ENCODE data around the gene ATP1B4.
"Not testable (repeated sequence)": the region's sequence is repeated elsewhere in the genome, so short reads cannot be mapped to it uniquely, and the experiment has no call there.

Gene ATP1B4

GRCh38 chrX:120344566-120344965 lies 17.3 kb upstream of the ATP1B4 start:
- not testable (repeated sequence) for H3K27me3 ChIP-seq (ENCODE audit: insufficient read depth, low read length); H3K4me3 ChIP-seq (ENCODE audit: low read length)
- 77% methylated on average over 11 of the region's 11 CpGs for WGBS

GRCh38 chrX:120350450-120351138 lies 11.3 kb upstream of the ATP1B4 start:
- WGBS, result 94% methylated on average over 4 of the region's 4 CpGs
- Histone ChIP-seq H3K4me1 (ENCODE audit: insufficient read depth, low read length) (no peaks in the 10 kb centered on the region), H3K27ac (ENCODE audit: low read depth, low read length) (no peak overlapping the region), H3K36me3 (ENCODE audit: insufficient read depth, low read length) (no peaks in the 10 kb centered on the region), H3K27me3 (ENCODE audit: insufficient read depth, low read length) (no peaks in the 10 kb centered on the region), H3K9me3 (ENCODE audit: insufficient read depth, low read depth, low read length) (no peaks in the 10 kb centered on the region), H3K9ac (ENCODE audit: low read depth, low read length) (no peak overlapping the region), H3K4me3 (ENCODE audit: low read length) (no peak overlapping the region)

More at GRCh38 chrX:120344566-120344965, 17.3 kb upstream of the ATP1B4 start:
- not testable (repeated sequence) for H3K36me3 ChIP-seq (ENCODE audit: insufficient read depth, low read length); H3K9ac ChIP-seq (ENCODE audit: low read depth, low read length); H3K9me3 ChIP-seq (ENCODE audit: insufficient read depth, low read depth, low read length); H3K4me1 ChIP-seq (ENCODE audit: insufficient read depth, low read length); H3K27ac ChIP-seq (ENCODE audit: low read depth, low read length)

GRCh38 chrX:120356084-120356483 lies 5.8 kb upstream of the ATP1B4 start:
- Histone ChIP-seq H3K27me3 (ENCODE audit: insufficient read depth, low read length) (no peaks in the 10 kb centered on the region), H3K36me3 (ENCODE audit: insufficient read depth, low read length) (no peaks in the 10 kb centered on the region), H3K9ac (ENCODE audit: low read depth, low read length) (no peak overlapping the region), H3K4me3 (ENCODE audit: low read length) (no peak overlapping the region), H3K27ac (ENCODE audit: low read depth, low read length) (no peak overlapping the region), H3K4me1 (ENCODE audit: insufficient read depth, low read length) (no peaks in the 10 kb centered on the region), H3K9me3 (ENCODE audit: insufficient read depth, low read depth, low read length) (no peaks in the 10 kb centered on the region)
- 95% methylated on average over 3 of the region's 3 CpGs for WGBS

- Histone ChIP-seq H3K4me3 (ENCODE audit: low read length) (no peak overlapping the region), H3K36me3 (ENCODE audit: insufficient read depth, low read length) (no peaks in the 10 kb centered on the region), H3K27ac (ENCODE audit: low read depth, low read length) (no peak overlapping the region), H3K9me3 (ENCODE audit: insufficient read depth, low read depth, low read length) (no peaks in the 10 kb centered on the region), H3K27me3 (ENCODE audit: insufficient read depth, low read length) (no peaks in the 10 kb centered on the region), H3K4me1 (ENCODE audit: insufficient read depth, low read length) (no peaks in the 10 kb centered on the region), H3K9ac (ENCODE audit: low read depth, low read length) (no peak overlapping the region)
- WGBS, result 91% methylated on average over 2 of the region's 2 CpGs
Measured at GRCh38 chrX:120357186-120357585, 4.7 kb upstream of the ATP1B4 start.

GRCh38 chrX:120358737-120359456 lies 3.0 kb upstream of the ATP1B4 start:
- Histone ChIP-seq H3K9me3 (ENCODE audit: insufficient read depth, low read depth, low read length) (no peaks in the 10 kb centered on the region), H3K4me1 (ENCODE audit: insufficient read depth, low read length) (no peaks in the 10 kb centered on the region), H3K36me3 (ENCODE audit: insufficient read depth, low read length) (no peaks in the 10 kb centered on the region), H3K4me3 (ENCODE audit: low read length) (no peak overlapping the region), H3K9ac (ENCODE audit: low read depth, low read length) (no peak overlapping the region), H3K27me3 (ENCODE audit: insufficient read depth, low read length) (no peaks in the 10 kb centered on the region), H3K27ac (ENCODE audit: low read depth, low read length) (no peak overlapping the region)
- 88% methylated on average over 7 of the region's 7 CpGs for WGBS

- no peak overlapping the region for H3K27ac ChIP-seq (ENCODE audit: low read depth, low read length)
- 22% methylated on average over 2 of the region's 2 CpGs for WGBS
- no peak overlapping the region for H3K4me3 ChIP-seq (ENCODE audit: low read length)
- no peaks in the 10 kb centered on the region for H3K36me3 ChIP-seq (ENCODE audit: insufficient read depth, low read length)
- H3K9ac ChIP-seq (ENCODE audit: low read depth, low read length), result no peak overlapping the region
- H3K4me1 ChIP-seq (ENCODE audit: insufficient read depth, low read length), result no peaks in the 10 kb centered on the region
- H3K27me3 ChIP-seq (ENCODE audit: insufficient read depth, low read length), result no peaks in the 10 kb centered on the region
- no peaks in the 10 kb centered on the region for H3K9me3 ChIP-seq (ENCODE audit: insufficient read depth, low read depth, low read length)
Measured at GRCh38 chrX:120365320-120365719, 3.4 kb downstream of the ATP1B4 start.

- H3K4me1 ChIP-seq (ENCODE audit: insufficient read depth, low read length), result no peaks in the 10 kb centered on the region
- no peaks in the 10 kb centered on the region for H3K36me3 ChIP-seq (ENCODE audit: insufficient read depth, low read length)
- WGBS, result 83% methylated on average over 1 of the region's 1 CpG
- H3K9ac ChIP-seq (ENCODE audit: low read depth, low read length), result no peak overlapping the region
- H3K27me3 ChIP-seq (ENCODE audit: insufficient read depth, low read length), result no peaks in the 10 kb centered on the region
- no peaks in the 10 kb centered on the region for H3K9me3 ChIP-seq (ENCODE audit: insufficient read depth, low read depth, low read length)
- H3K27ac ChIP-seq (ENCODE audit: low read depth, low read length), result no peak overlapping the region
- no peak overlapping the region for H3K4me3 ChIP-seq (ENCODE audit: low read length)
Measured at GRCh38 chrX:120365968-120366367, 4.1 kb downstream of the ATP1B4 start.

GRCh38 chrX:120366794-120367193 lies 4.9 kb downstream of the ATP1B4 start:
- no peak overlapping the region for H3K9ac ChIP-seq (ENCODE audit: low read depth, low read length)
- 96% methylated on average over 3 of the region's 3 CpGs for WGBS

GRCh38 chrX:120367402-120368109 lies 5.7 kb downstream of the ATP1B4 start:
- Histone ChIP-seq H3K9me3 (ENCODE audit: insufficient read depth, low read depth, low read length) (no peaks in the 10 kb centered on the region), H3K36me3 (ENCODE audit: insufficient read depth, low read length) (no peaks in the 10 kb centered on the region), H3K4me3 (ENCODE audit: low read length) (no peak overlapping the region), H3K27me3 (ENCODE audit: insufficient read depth, low read length) (no peaks in the 10 kb centered on the region), H3K27ac (ENCODE audit: low read depth, low read length) (no peak overlapping the region), H3K9ac (ENCODE audit: low read depth, low read length) (no peak overlapping the region), H3K4me1 (ENCODE audit: insufficient read depth, low read length) (no peaks in the 10 kb centered on the region)
- WGBS, result 77% methylated on average over 3 of the region's 3 CpGs

More at GRCh38 chrX:120366794-120367193, 4.9 kb downstream of the ATP1B4 start:
- H3K4me3 ChIP-seq (ENCODE audit: low read length), result no peak overlapping the region
- H3K9me3 ChIP-seq (ENCODE audit: insufficient read depth, low read depth, low read length), result no peaks in the 10 kb centered on the region
- no peaks in the 10 kb centered on the region for H3K27me3 ChIP-seq (ENCODE audit: insufficient read depth, low read length)
- no peak overlapping the region for H3K27ac ChIP-seq (ENCODE audit: low read depth, low read length)
- H3K36me3 ChIP-seq (ENCODE audit: insufficient read depth, low read length), result no peaks in the 10 kb centered on the region
- H3K4me1 ChIP-seq (ENCODE audit: insufficient read depth, low read length), result no peaks in the 10 kb centered on the region

GRCh38 chrX:120372667-120373370 lies 10.9 kb downstream of the ATP1B4 start:
- no peaks in the 10 kb centered on the region for H3K9me3 ChIP-seq (ENCODE audit: insufficient read depth, low read depth, low read length)
- H3K4me3 ChIP-seq (ENCODE audit: low read length), result no peak overlapping the region
- no peak overlapping the region for H3K27ac ChIP-seq (ENCODE audit: low read depth, low read length)
- no peaks in the 10 kb centered on the region for H3K27me3 ChIP-seq (ENCODE audit: insufficient read depth, low read length)
- H3K4me1 ChIP-seq (ENCODE audit: insufficient read depth, low read length), result peaks cover 12% of the 10 kb centered on the region
- WGBS, result 91% methylated on average over 5 of the region's 6 CpGs
- no peak overlapping the region for H3K9ac ChIP-seq (ENCODE audit: low read depth, low read length)
- no peaks in the 10 kb centered on the region for H3K36me3 ChIP-seq (ENCODE audit: insufficient read depth, low read length)

GRCh38 chrX:120377179-120377578 lies 15.3 kb downstream of the ATP1B4 start:
- Histone ChIP-seq H3K4me3 (ENCODE audit: low read length) (no peak overlapping the region), H3K27me3 (ENCODE audit: insufficient read depth, low read length) (no peaks in the 10 kb centered on the region), H3K27ac (ENCODE audit: low read depth, low read length) (no peak overlapping the region), H3K4me1 (ENCODE audit: insufficient read depth, low read length) (peaks cover 18% of the 10 kb centered on the region), H3K9ac (ENCODE audit: low read depth, low read length) (no peak overlapping the region), H3K36me3 (ENCODE audit: insufficient read depth, low read length) (no peaks in the 10 kb centered on the region), H3K9me3 (ENCODE audit: insufficient read depth, low read depth, low read length) (no peaks in the 10 kb centered on the region)
- 58% methylated on average over 2 of the region's 3 CpGs for WGBS

Data from HUES64 (cell line).